Adrenal gland (tissue), 12 donors: ENCODE measurements around the gene S100A10. TPM values are rescaled to one million over a fixed set of nuclear protein-coding genes. Genes with fewer than 3 reads are reported as not detected.

Experiments used
- DNase-seq, 7 donors: peaks; one replicate each; pipeline ENCODE4 v3.0.0-alpha.2; 2019 to 2020
- H3K27ac ChIP-seq, 5 donors: fragments of 200-600 bp; sonication (generic) in 4 of 5; 1 replicate in 3 of 5; 2 replicates in 2 of 5; pipeline versions ENCODE4 v1.5.1 to v1.8.0; 2016 to 2020; ENCODE audit warnings: mild to moderate bottlenecking in 1 of 5
- H3K27me3 ChIP-seq: fragments of 200-600 bp; 2 replicates; pipeline ENCODE4 v1.8.0; 2021
- H3K36me3 ChIP-seq, 2 donors: fragments of 200-600 bp; replicated peaks in 1 of 2; 1 replicate in 1 of 2; 2 replicates in 1 of 2; pipeline versions ENCODE4 v1.5.1 to v1.8.0; 2018 to 2022
- H3K4me1 ChIP-seq, 2 donors: fragments of 200-600 bp; replicated peaks in 1 of 2; 1 replicate in 1 of 2; 2 replicates in 1 of 2; pipeline versions ENCODE4 v1.5.1 to v1.8.0; 2018 to 2021
- H3K4me3 ChIP-seq, 4 donors: fragments of 200-600 bp; sonication (generic) in 3 of 4; one replicate each; pipeline ENCODE4 v1.5.1; 2016 to 2018
- H3K9me3 ChIP-seq, 3 donors: fragments of 200-600 bp; sonication (generic) in 1 of 3; replicated peaks in 1 of 3; 1 replicate in 2 of 3; 2 replicates in 1 of 3; pipeline versions ENCODE4 v1.5.1 to v1.8.0; 2016 to 2021
- POLR2A ChIP-seq, 2 donors: fragments of 450-650 bp; IDR thresholded peaks; one replicate each; pipeline ENCODE4 v1.6.1; 2017; ENCODE audit warnings: antibody characterized with exemption in 2 of 2, mild to moderate bottlenecking in 2 of 2, moderate library complexity in 1 of 2
- WGBS, 4 donors: extraction: QIAGEN DNeasy Blood & Tissue Kit in 2 of 4; methylation state at CpG; one replicate each; pipeline versions ENCODE4 v1.1.5 to v1.1.7; 2013 to 2017; 5-methylcytosine and 5-hydroxymethylcytosine counted together
- intact Hi-C, 2 donors: fragments of 100-400 bp; cut with DNase I; formaldehyde crosslinking; loops; one replicate each; pipeline versions ENCODE4 v1.14.1 to v1.15.0; 2022 to 2023
- polyA plus RNA-seq, 3 donors: library from polyadenylated mRNA; stranded (reverse); fragments of 200-250 nt in 2 of 3; fragments of 350-450 nt in 1 of 3; fragmentation: Illumina TruSeq in 1 of 3; extraction: RNeasy Lipid Tissue Mini Kit (QIAGEN cat#74804) in 1 of 3; gene quantifications; one replicate each; pipeline ENCODE4 v1.2.3, GENCODE V29; 2013 to 2014
- total RNA-seq, 9 donors: library from RNA; depleted of rRNA in 4 of 9; stranded (reverse); fragments of >200 nt in 4 of 9; fragments of 120-200 nt in 1 of 9; fragmentation: NEBNext Ultra II Directional in 1 of 9; extraction: Animal tissue kit (Norgen Biotek cat#: 25700) in 1 of 9; gene quantifications; one replicate each; pipeline versions ENCODE4 v1.1.0 to v1.2.4, GENCODE V29; 2013 to 2023
- TF ChIP-seq, protein P1 (sequence below), 6 experiments: fragments of 450-650 bp in 4 of 6; fragments of 200-600 bp in 2 of 6; sonication (generic) in 1 of 6; IDR thresholded peaks; 1 replicate in 5 of 6; 2 replicates in 1 of 6; pipeline versions ENCODE4 v1.5.1 to v1.8.0; 2016 to 2021; ENCODE audit warnings: antibody characterized with exemption in 6 of 6, mild to moderate bottlenecking in 2 of 6, moderate library complexity in 1 of 6
- donor health status: healthy with polysubstance abuse.
- donor health status: Bipolar disorder and iron deficiency.
- donor health status: DM: yes; HTN: yes; CAD: no.
- donor health status: DM: no; HTN: no; CAD: no.
- donor health status: DM: no; HTN: no; CAD: no.
- donor health status: DM: yes; HTN: yes; CAD: no.

Gene S100A10
- total and polyA plus RNA-seq, 12 donors = 24.9 to 860 (median 366) TPM

GRCh38 chr1:151990058-151990855 lies 3.4 kb downstream of the S100A10 start:
- TF ChIP-seq, protein P1, sequence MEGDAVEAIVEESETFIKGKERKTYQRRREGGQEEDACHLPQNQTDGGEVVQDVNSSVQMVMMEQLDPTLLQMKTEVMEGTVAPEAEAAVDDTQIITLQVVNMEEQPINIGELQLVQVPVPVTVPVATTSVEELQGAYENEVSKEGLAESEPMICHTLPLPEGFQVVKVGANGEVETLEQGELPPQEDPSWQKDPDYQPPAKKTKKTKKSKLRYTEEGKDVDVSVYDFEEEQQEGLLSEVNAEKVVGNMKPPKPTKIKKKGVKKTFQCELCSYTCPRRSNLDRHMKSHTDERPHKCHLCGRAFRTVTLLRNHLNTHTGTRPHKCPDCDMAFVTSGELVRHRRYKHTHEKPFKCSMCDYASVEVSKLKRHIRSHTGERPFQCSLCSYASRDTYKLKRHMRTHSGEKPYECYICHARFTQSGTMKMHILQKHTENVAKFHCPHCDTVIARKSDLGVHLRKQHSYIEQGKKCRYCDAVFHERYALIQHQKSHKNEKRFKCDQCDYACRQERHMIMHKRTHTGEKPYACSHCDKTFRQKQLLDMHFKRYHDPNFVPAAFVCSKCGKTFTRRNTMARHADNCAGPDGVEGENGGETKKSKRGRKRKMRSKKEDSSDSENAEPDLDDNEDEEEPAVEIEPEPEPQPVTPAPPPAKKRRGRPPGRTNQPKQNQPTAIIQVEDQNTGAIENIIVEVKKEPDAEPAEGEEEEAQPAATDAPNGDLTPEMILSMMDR (IDR thresholded peaks at IDR 0.05) = no peak
- TF ChIP-seq POLR2A (IDR thresholded peaks at IDR 0.05) = no peak
- H3K4me1 ChIP-seq = peaks cover 48 to 77% of the 10 kb centered on the region in 2 donors
- no peak overlapping the region for H3K4me3 ChIP-seq
- peaks cover 0 to 7% of the 10 kb centered on the region in 2 donors for H3K36me3 ChIP-seq
- H3K9me3 ChIP-seq = no peaks in the 10 kb centered on the region
- no peak for DNase-seq
- 64 to 77% (median 71%) methylated on average over 5 of the region's 5 CpGs for WGBS, 4 donors
- peak overlapping the region; percentile 10 to 89 (median 75) for H3K27ac ChIP-seq
- intact Hi-C loops = no loop called here
- no peaks in the 10 kb centered on the region for H3K27me3 ChIP-seq

DNA sequence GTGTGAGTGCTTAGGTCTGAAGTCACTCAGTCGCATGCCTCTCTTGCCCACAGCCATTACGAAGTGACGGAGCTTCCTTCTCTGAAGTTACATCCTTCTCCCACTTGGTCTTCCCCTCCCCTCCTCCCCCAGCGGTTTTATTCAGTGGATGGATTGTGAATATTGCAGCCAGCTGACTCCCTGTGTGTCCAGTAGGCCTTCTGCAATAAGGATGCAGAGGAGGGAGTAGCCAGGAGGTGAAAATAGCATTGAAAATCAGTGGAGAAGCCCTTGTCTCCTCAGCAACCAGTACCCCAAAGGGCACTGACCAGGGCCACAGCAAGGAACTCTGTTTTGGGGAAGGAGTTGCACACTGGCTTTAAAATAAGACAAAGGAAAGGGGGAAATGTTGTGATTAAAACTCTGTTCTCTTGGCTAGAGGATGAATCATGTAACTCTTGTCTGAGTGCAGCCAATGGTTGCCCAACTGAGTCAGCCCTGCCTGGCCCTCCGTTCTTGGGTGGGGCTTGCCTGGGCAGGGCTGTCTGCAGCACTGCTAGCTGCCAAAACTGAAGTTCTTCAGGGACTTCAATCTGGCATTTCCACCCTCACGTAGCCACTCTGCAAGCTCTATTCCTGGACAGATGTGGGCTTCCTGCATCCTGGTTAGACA lies 4.3 kb downstream of the S100A10 start:
- Histone ChIP-seq H3K36me3 (peaks cover 0 to 16% of the 10 kb centered on the region in 2 donors), H3K4me3 (peak overlapping the region in 1 of 4 donors; percentile 13), H3K9me3 (no peaks in the 10 kb centered on the region), H3K27ac (peak overlapping the region; percentile 57 to 89 (median 75)), H3K27me3 (no peaks in the 10 kb centered on the region), H3K4me1 (peaks cover 50 to 76% of the 10 kb centered on the region in 2 donors)
- peak in 1 of 2 donors; percentile 45 for TF ChIP-seq POLR2A (IDR thresholded peaks at IDR 0.05)
- TF ChIP-seq, protein P1 (IDR thresholded peaks at IDR 0.05) = no peak
- intact Hi-C loops = no loop called here
- 39 to 45% (median 43%) methylated on average over 6 of the region's 6 CpGs for WGBS, 4 donors
- DNase-seq = peak; percentile 66 to 91 (median 90)

GRCh38 chr1:151988405-151988923 lies 5.2 kb downstream of the S100A10 start:
- 38 to 48% (median 40%) methylated on average over 2 of the region's 2 CpGs for WGBS, 4 donors
- Histone ChIP-seq H3K4me1 (peaks cover 46 to 73% of the 10 kb centered on the region in 2 donors), H3K36me3 (peaks cover 0 to 24% of the 10 kb centered on the region in 2 donors), H3K9me3 (no peaks in the 10 kb centered on the region), H3K4me3 (peak overlapping the region in 1 of 4 donors; percentile 13), H3K27ac (peak overlapping the region; percentile 37 to 89 (median 75)), H3K27me3 (no peaks in the 10 kb centered on the region)
- intact Hi-C loops = no loop called here
- TF ChIP-seq POLR2A (IDR thresholded peaks at IDR 0.05) = no peak
- TF ChIP-seq, protein P1 (IDR thresholded peaks at IDR 0.05) = no peak
- peak in 6 of 7 donors; percentile 32 to 58 (median 44) for DNase-seq

DNA sequence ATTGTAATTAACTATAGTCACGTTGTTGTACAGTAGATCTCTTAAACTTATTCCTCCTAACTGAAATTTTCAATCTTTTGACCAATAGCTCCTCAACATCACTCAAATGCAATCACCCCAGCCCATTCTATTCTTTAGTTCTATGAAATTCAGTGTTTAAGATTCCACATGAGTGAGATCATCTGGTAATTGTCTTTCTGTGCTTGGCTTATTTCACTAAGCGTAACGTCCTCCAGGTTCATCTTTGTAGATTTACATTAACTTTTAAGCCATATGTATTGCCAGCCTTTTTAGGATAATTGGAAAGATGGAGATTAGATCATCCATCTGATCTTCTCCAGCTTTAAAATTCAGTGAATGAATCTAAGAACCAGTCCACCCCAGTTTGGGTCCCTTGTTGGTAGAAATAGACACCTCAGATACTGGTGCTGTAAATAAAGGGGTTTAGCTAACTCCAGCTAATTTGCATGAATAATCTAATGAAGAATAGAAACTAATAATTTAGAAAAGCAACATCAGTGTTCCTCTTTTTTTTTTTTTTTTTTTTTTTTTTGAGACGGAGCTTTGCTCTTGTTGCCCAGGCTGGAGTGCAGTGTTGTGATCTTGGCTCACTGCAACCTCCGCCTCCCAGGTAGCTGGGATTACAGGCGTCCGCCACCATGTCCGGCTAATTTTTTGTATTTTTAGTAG lies 7.0 kb downstream of the S100A10 start:
- H3K9me3 ChIP-seq = no peaks in the 10 kb centered on the region
- H3K36me3 ChIP-seq = peaks cover 0 to 32% of the 10 kb centered on the region in 2 donors
- WGBS, 4 donors = 89 to 94% (median 92%) methylated on average over 8 of the region's 8 CpGs
- no peak overlapping the region for H3K4me3 ChIP-seq
- no peak overlapping the region for H3K27ac ChIP-seq
- intact Hi-C loops = no loop called here
- TF ChIP-seq, protein P1 (IDR thresholded peaks at IDR 0.05) = no peak
- TF ChIP-seq POLR2A (IDR thresholded peaks at IDR 0.05) = no peak
- no peaks in the 10 kb centered on the region for H3K27me3 ChIP-seq
- DNase-seq = no peak
- H3K4me1 ChIP-seq = peaks cover 41 to 60% of the 10 kb centered on the region in 2 donors
